GM18868 (cell line): Measurements from ENCODE around the gene RLN1.
"Not testable (repeated sequence)": the region's sequence is repeated elsewhere in the genome, so short reads cannot be mapped to it uniquely, and the experiment has no call there.

Experiments
- ATAC-seq: cut with Tn5 transposase; IDR thresholded peaks from one replicate; pipeline ENCODE4 v1.9.1; 2021; ENCODE audit warnings: mild to moderate bottlenecking, moderate library complexity; ENCODE audit not compliant: unreplicated experiment

RLN1 gene

GRCh38 chr9:5326187-5326586, 13.5 kb downstream of the RLN1 start:
- no peak for ATAC-seq

- ATAC-seq, result not testable (repeated sequence)
Observed at GRCh38 chr9:5321601-5322000, 18.1 kb downstream of the RLN1 start.

- ATAC-seq, result no peak
Observed at GRCh38 chr9:5321058-5321457, 18.6 kb downstream of the RLN1 start.

- not testable (repeated sequence) for ATAC-seq
Observed at GRCh38 chr9:5316406-5316805, 23.3 kb downstream of the RLN1 start.

- no peak for ATAC-seq
Observed at GRCh38 chr9:5315187-5315923, 24.3 kb downstream of the RLN1 start.

GRCh38 chr9:5310851-5311250, 28.8 kb downstream of the RLN1 start:
- ATAC-seq, result no peak

- no peak for ATAC-seq
Observed at GRCh38 chr9:5305741-5306140, 33.9 kb downstream of the RLN1 start.

- peak; percentile 100 for ATAC-seq
Observed at GRCh38 chr9:5303840-5304795, 35.6 kb downstream of the RLN1 start, which contains the start of gene RLN2. Gene RLN2, minus strand, starts transcription at chr9:5304716. Its CDS starts 136 bp downstream, at chr9:5304580.

- no peak for ATAC-seq
Observed at GRCh38 chr9:5301544-5301943, 38.1 kb downstream of the RLN1 start.

GRCh38 chr9:5292141-5292540, 47.5 kb downstream of the RLN1 start:
- no peak for ATAC-seq

- no peak for ATAC-seq
Observed at GRCh38 chr9:5288591-5288990, 51.1 kb downstream of the RLN1 start.

- no peak for ATAC-seq
Observed at GRCh38 chr9:5286262-5286661, 53.4 kb downstream of the RLN1 start.
